Uterus (tissue), 2 donors: ENCODE data around the gene SLC25A34.

Experiments used
- POLR2A ChIP-seq, 2 donors: fragments of 450-650 bp; IDR thresholded peaks; one replicate each; pipeline ENCODE4 v1.6.1; 2016; ENCODE audit warnings: antibody characterized with exemption in 2 of 2, mild to moderate bottlenecking in 1 of 2, moderate library complexity in 1 of 2
- TF ChIP-seq, protein P1 (sequence below), 4 experiments: fragments of 200-600 bp in 2 of 4; fragments of 450-650 bp in 2 of 4; sonication (generic) in 2 of 4; IDR thresholded peaks; one replicate each; pipeline ENCODE4 v1.5.1; 2016 to 2019; ENCODE audit warnings: antibody characterized with exemption in 4 of 4, mild to moderate bottlenecking in 2 of 4, moderate library complexity in 1 of 4

DNA sequence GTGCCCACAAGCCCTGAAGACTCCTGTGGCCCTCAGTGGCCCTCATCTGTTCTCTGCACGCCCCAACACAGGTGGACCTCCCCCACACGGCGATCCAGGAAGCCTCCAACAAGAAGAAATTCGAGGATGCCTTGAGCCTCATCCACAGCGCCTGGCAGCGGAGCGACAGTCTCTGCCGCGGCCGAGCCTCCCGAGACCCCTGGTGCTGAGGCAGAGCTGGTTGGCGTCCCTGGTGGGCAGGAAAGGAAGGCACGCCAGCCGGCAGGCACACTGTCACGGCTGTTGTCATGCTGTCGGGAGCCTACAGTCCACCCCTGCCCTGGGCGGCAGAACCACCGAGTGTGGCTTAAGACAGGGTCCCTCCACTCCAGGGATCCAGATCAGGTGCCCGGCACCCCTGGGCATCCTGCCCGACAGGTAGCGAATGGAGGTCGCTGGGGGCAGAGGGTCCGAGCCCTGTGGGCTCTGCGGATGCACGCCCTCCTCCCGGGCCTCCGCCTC, 2.3 kb upstream of the SLC25A34 start:
- TF ChIP-seq, protein P1, sequence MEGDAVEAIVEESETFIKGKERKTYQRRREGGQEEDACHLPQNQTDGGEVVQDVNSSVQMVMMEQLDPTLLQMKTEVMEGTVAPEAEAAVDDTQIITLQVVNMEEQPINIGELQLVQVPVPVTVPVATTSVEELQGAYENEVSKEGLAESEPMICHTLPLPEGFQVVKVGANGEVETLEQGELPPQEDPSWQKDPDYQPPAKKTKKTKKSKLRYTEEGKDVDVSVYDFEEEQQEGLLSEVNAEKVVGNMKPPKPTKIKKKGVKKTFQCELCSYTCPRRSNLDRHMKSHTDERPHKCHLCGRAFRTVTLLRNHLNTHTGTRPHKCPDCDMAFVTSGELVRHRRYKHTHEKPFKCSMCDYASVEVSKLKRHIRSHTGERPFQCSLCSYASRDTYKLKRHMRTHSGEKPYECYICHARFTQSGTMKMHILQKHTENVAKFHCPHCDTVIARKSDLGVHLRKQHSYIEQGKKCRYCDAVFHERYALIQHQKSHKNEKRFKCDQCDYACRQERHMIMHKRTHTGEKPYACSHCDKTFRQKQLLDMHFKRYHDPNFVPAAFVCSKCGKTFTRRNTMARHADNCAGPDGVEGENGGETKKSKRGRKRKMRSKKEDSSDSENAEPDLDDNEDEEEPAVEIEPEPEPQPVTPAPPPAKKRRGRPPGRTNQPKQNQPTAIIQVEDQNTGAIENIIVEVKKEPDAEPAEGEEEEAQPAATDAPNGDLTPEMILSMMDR (IDR thresholded peaks at IDR 0.05) = no peak
- TF ChIP-seq POLR2A (IDR thresholded peaks at IDR 0.05) = no peak
